Measurements from ENCODE around the gene COL5A1.
"Not testable (repeated sequence)": the region's sequence is repeated elsewhere in the genome, so short reads cannot be mapped to it uniquely, and the experiment has no call there.

COL5A1 gene

GRCh38 chr9:134692573-134692860 lies 50.9 kb downstream of the COL5A1 start:
- DNase-seq (ENCODE audit: low read depth), result no peak

GRCh38 chr9:134693011-134693410 lies 51.4 kb downstream of the COL5A1 start:
- DNase-seq (ENCODE audit: low read depth), result no peak

- DNase-seq (ENCODE audit: low read depth), result no peak
Measured at GRCh38 chr9:134693641-134694367, 52.2 kb downstream of the COL5A1 start.

- DNase-seq (ENCODE audit: low read depth), result no peak
Measured at GRCh38 chr9:134694368-134694665, 52.7 kb downstream of the COL5A1 start.

- DNase-seq (ENCODE audit: low read depth), result no peak
Measured at GRCh38 chr9:134694714-134695113, 53.1 kb downstream of the COL5A1 start.

- DNase-seq (ENCODE audit: low read depth), result no peak
Measured at GRCh38 chr9:134695144-134695543, 53.5 kb downstream of the COL5A1 start.

- no peak for DNase-seq (ENCODE audit: low read depth)
Measured at GRCh38 chr9:134696433-134696832, 54.8 kb downstream of the COL5A1 start.

GRCh38 chr9:134698111-134698510 lies 56.5 kb downstream of the COL5A1 start:
- no peak for DNase-seq (ENCODE audit: low read depth)

GRCh38 chr9:134698587-134699342 lies 57.2 kb downstream of the COL5A1 start:
- no peak for DNase-seq (ENCODE audit: low read depth)

- no peak for DNase-seq (ENCODE audit: low read depth)
Measured at GRCh38 chr9:134699343-134699740, 57.7 kb downstream of the COL5A1 start.

GRCh38 chr9:134700636-134701350 lies 59.2 kb downstream of the COL5A1 start:
- no peak for DNase-seq (ENCODE audit: low read depth)

- no peak for DNase-seq (ENCODE audit: low read depth)
Measured at GRCh38 chr9:134701581-134702259, 60.1 kb downstream of the COL5A1 start.

- no peak for DNase-seq (ENCODE audit: low read depth)
Measured at GRCh38 chr9:134702291-134702690, 60.7 kb downstream of the COL5A1 start.

- not testable (repeated sequence) for DNase-seq (ENCODE audit: low read depth)
Measured at GRCh38 chr9:134703730-134704114, 62.1 kb downstream of the COL5A1 start.

GRCh38 chr9:134704498-134704897 lies 62.9 kb downstream of the COL5A1 start:
- DNase-seq (ENCODE audit: low read depth), result no peak

- no peak for DNase-seq (ENCODE audit: low read depth)
Measured at GRCh38 chr9:134705786-134706185, 64.2 kb downstream of the COL5A1 start.

- no peak for DNase-seq (ENCODE audit: low read depth)
Measured at GRCh38 chr9:134706522-134706921, 64.9 kb downstream of the COL5A1 start.

GRCh38 chr9:134707031-134707680 lies 65.6 kb downstream of the COL5A1 start:
- peak; percentile 50 for DNase-seq (ENCODE audit: low read depth)

- no peak for DNase-seq (ENCODE audit: low read depth)
Measured at GRCh38 chr9:134707731-134708671, 66.4 kb downstream of the COL5A1 start.

- no peak for DNase-seq (ENCODE audit: low read depth)
Measured at GRCh38 chr9:134708672-134709038, 67.1 kb downstream of the COL5A1 start.
